Stimulated activated CD4-positive, alpha-beta T cell treated with anti-CD3 and anti-CD28 coated beads, Interleukin-15, amount 100 ng/mL, for 48 hours (primary cell): Measurements from ENCODE around the gene RCBTB2.
"Not testable (repeated sequence)": the region's sequence is repeated elsewhere in the genome, so short reads cannot be mapped to it uniquely, and the experiment has no call there.

ENCODE experiments used
- DNase-seq, 2 donors: peaks; one replicate each; pipeline ENCODE4 v3.0.0-alpha.2; 2020; ENCODE audit warnings: low read depth in 2 of 2

Gene RCBTB2

DNA sequence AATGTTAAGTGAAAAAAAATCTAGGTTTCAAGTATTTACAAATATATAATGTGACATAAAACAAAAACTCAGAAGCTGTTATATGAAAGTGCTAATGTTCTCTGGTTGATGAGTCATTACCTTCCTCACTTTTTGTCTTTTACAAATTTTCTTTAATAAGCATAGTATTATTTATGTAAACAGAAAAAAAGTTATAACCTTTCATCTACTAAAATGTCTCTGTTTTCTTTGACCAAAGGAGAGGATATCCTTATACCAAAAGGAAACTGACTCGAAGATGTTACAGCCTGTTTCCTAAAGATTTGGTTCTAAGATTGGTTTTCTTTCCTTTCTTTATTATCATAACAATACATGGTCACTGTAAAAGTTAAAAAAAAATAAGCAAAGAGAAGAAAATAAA lies 38.0 kb downstream of the RCBTB2 start:
- no peak for DNase-seq

DNA sequence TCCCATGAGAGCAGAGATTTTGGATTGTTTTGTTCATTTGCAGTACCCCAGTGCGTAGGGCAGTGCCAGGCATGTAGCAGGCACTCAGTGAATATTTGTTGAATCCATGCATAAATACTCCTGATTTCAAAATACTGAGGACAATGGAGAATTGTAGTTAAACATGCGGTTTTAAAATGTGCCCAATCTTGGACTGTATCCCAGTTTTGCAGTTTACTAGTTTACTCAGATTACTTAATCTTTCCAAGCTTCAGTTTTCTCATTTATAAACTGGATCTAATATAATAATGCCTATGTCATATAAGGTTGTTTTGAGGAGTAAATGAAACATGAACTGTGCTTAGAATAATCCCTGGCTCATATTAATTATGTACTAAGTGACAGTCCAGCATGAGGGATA lies 39.0 kb downstream of the RCBTB2 start:
- no peak for DNase-seq

DNA sequence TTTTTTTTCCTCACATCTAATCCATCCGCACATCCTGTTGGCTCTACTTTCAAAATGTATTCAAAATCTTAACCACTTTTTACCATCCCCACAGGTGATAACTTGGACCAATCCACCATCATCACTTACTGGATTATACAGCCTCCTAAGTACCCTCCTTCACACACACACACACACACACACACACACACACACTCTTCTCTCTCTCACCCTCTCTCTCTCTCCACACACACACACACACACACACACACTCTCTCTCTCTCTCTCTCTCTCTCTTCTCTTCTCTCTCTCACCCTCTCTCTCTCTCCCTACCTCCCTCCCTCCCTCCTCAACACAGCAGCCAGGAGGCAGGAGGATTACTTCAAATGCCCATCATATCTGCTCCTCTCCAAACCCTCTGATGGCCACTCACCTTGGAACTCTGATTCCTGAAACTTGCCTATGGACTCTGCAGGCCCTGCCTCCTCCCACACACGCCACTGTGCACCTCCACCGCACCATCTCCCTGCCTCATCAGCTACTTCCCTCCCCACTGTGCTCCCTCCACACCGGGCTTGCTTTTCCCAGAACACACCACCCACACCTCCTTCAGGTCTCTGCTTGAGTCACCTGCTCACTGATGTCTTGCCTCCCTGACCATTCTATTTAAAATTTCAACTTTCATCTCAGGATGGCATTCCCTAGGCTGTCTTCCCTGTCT lies 39.7 kb downstream of the RCBTB2 start:
- DNase-seq, result peak in 1 of 2 donors; percentile 11

DNA sequence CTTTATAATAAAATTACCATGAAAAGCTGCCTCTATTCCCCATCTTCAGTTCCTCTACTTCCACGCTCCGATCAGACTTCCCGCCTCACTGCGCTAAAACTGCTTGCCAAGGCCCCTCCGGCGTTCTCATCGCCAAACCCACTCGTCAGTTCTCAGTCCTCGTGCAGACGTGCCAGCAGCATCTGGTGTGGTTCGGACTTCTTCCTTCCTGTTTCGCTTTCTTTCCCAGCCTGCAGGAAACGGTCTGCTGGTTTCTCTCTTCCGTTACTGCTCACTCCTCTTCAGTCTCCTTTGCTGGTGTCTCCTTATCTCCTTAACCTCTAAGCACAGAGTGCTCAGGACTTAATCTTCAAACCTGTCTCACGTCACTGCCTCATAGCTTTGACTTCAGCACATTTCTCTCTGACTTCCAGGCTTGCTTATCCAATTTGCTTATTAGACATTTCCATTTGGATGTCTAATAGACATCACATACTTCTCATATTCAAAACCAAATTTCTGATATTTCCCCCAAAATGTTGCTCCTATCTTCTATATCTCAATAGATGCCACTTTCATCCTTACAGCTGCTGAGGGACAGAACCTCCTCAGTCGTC lies 40.3 kb downstream of the RCBTB2 start:
- DNase-seq, result peak; percentile 40 to 45

DNA sequence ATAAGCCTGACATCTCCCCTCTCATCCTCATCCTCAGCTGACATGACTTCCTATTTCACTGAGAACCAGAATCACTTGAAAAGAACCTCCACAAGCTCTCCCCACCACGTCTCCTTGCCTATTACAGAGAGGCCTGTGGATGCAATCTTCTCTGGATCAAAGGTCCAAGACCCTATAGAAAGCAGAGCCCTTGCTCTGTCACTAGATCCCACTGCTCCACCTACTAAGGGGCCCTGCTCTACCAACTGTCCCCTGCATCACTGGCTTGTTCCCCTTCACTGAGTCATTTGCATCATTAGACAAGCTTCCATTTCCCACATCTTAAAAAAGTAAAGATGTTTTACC lies 40.8 kb downstream of the RCBTB2 start:
- no peak for DNase-seq

DNA sequence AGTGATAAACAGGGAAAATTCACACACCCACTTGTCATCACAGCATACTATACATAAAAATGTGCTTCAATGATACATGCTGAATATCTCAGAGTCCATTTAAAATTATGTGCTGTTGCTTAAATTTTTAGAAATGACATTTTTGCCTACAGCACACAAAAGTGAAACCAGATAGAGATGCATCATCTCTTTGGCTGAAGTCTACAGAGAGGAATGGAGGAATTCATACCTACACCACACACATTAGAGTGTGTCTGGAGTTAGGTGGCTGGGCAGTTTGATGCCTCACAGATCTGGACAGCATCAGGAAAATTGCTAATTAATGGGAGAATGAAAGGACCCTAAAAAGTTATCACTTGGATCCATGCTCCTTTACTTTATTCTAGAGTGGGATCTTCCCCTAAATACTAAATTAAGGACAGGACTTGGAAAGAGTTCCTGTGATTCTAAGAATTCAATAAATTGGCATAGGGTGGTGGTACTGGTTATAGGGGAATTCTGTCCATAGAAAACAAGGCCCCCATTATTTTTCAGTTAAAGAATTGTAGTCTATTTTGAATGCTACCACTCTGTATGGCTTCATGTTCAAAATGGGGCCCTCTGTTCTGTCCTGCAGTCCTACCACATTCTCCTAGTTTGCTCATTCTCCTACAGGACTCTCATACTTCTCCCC lies 41.3 kb downstream of the RCBTB2 start:
- no peak for DNase-seq

DNA sequence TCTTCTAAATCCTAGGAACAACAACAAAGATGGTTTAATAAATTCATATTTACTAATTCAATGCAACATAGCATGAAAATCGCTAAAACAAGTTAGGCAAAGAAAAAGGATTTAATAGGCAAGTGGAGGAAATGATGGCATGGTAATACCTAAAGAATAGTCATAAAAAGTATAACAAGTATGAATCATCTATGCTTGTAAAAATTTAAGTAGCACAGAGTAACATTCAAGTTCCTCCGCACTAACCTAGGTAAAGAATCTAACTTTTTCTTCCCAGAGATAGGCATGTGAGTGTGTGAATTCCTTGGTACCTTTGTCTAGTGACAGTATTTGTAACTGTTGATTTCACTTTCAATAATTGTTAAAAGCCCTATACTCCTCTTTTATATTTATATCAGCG lies 42.6 kb downstream of the RCBTB2 start:
- DNase-seq, result no peak

DNA sequence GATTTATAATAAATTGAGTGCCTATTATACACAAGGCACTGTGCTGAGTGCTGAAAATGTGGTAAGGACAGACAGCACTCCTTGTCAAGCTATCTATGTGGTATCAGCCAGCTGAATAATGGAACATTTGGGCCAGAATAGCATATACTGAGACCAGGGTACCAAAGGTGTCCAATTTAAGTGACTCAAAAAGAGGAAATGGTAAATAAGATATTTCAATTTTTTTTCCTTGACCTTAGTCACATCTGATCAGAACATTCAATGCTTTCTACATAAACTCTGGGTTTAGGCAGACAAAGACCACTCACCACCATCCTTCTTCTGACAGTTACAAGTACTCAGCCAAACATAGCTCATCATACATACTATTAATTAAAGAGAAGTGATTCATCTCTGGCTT lies 43.2 kb downstream of the RCBTB2 start:
- no peak for DNase-seq

DNA sequence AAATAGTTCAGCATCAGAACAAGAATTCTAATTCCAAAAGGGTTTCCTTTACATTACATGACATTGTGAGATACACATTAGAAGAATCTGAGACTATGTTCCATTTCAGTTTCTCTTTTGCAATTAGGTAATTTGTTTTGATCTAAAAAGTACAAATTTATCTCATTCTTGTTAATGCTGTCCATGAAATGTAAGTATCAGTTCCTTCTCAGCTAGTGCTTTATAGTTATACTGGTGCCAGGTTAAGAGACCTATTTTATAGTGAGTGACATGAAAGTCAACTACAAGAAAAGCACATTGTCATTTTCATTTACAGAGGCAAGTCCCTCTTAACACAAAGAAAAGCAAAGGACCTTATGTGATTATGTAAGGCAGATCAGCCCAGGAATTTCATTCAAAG lies 43.9 kb downstream of the RCBTB2 start:
- DNase-seq, result no peak

DNA sequence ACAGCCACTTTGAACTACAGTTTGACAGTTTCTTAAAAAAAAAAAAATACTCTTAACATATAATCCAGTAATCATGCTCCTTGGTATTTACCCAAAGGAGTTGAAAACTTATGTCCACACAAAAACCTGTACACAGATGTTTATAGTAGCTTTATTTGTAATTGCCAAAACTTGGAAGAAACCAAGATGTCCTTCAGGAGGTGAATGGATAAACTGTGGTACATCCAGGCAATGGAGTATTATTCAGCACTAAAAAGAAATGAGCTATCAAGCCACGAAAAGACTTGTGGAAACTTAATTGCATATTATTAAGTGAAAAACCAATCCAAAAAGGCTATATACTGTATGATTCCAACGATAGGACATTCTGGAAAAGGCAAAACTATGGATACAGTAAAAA lies 44.9 kb downstream of the RCBTB2 start:
- no peak for DNase-seq

DNA sequence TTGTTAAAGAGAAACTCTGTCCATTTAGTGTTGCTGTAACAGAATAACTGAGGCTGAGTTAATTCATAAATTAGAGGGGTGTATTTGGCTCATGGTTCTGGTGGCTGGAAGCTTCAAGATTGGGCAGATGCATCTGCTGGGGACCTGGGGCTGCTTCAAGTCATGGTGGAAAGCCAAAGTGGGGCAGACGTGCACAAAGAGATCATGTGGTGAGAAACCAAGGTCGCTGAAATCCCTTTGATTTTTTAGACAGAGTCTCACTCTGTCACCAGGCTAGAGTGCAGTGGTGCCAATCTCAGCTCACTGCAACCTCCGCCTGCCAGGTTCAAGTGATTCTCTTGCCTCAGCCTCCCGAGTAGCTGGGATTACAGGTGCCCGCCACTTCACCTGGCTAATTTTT lies 46.0 kb downstream of the RCBTB2 start:
- DNase-seq, result no peak

DNA sequence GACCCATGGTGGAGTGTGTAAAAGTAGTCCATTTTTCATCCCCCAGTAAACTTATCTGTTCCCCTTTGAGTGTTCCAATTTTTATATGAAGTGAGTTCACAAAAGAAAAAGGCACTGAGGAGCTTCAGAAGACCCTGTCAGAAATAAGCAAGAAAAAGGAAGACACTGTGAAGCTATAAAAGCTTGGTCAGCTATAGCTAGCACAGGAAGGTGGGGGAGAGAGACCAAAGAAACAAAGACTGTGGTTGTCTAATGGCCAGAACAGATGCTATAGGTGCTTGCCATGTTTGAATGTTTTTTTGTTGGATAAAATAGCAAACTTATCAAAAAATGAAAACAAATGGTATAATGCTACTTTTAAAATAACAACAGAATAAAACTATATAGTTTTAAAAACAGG lies 46.5 kb downstream of the RCBTB2 start:
- DNase-seq, result no peak

DNA sequence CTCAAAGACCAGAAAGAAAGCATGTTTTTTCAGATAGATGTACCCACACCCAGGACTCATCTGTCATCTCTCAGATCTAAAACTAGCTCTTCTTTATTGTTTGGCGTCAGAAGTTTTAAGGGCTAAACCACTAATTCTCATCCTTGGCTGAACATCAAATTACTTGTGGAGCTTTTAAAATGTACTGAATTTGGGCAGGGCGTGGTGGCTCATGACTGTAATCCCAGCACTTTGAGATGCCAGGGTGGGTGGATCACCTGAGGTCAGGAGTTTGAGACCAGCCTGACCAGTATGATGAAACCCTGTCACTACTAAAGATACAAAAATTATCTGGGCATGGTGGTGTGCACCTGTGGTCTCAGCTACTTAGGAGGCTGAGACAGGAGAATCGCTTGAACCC lies 47.4 kb downstream of the RCBTB2 start:
- no peak for DNase-seq

DNA sequence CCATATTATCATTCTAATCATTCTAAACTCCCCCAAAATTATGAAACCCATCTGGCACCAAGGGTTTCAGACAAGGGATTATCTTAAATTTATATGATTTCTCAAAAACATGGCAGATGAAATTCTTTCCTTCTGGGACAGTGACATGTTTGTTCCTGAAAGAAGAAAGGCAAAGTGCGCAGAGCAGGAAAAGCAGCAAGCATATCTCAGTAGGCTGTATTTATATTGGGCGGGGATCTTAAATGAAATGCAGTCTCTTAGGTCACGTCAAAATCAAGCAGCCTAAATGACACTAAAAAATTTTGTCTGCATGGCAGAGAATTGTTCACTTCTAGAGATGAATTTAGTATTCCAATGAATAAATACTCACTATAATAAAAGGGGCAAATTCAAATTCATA lies 49.3 kb downstream of the RCBTB2 start:
- no peak for DNase-seq

DNA sequence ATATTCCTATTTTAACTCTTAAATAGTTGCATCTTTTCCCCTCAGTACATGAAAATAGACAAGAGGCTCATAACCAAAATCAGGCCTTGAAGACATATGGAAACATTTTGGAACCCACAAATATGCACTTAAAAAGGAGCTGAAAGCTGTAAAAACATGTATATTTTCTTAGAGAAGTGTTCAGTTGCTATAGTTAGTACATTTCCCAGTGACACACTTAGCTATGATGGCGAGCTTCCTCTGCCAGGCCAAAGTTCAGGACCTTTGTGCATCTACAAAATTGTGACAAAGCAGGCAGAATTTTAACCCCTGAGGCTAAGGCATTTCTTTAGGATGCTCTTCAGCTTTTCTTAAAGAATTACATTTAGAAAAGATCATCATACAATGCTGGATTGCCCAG lies 54.5 kb downstream of the RCBTB2 start:
- DNase-seq, result no peak

DNA sequence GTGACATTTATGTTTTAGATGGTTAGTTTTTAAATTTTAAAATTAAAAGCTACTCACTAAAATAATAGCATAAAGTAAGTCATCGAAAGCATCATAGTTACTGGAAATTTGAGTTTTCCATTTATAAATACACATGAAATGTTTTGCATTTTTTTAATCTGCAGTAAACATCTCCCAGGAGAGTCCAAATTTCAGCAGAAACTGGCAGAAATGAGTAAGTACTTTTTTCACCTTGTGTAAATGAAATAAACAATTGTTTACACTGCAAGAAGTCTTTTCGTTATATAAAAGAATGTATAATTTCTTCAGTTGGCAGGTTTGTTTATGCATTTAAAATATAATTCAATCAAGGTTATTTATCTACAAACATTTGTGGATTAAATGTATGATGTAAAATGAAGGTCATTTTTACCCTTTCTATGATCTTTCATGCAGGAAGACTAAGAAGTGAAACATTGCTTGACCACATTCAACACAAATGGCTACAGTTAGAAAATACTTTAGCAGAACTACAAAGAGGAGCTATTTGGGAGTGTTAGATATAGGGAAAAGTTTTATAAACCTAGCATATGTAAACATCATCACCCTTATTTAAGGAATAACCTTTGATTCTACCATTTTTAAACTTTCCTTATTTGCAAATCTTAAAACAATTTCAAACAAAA lies 55.6 kb downstream of the RCBTB2 start:
- DNase-seq, result no peak

DNA sequence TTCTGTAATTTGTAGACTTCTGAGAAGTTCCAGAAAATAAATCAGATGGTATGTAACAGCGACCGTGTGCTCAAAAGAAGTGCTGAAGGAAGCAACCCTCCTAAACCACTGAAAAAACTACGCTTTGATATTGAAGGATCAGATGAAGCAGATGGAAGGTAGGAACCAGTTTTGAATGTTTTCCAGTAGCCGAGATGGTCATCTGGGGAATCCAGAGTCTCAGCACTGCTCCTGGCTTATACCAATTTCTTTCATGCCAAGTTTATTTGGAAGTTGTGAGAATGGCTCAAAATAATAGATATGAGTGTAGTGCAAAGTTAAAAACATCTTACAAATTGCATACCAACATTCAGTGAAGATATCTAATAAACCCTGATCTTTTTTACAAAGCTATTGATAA lies 56.2 kb downstream of the RCBTB2 start:
- no peak for DNase-seq

DNA sequence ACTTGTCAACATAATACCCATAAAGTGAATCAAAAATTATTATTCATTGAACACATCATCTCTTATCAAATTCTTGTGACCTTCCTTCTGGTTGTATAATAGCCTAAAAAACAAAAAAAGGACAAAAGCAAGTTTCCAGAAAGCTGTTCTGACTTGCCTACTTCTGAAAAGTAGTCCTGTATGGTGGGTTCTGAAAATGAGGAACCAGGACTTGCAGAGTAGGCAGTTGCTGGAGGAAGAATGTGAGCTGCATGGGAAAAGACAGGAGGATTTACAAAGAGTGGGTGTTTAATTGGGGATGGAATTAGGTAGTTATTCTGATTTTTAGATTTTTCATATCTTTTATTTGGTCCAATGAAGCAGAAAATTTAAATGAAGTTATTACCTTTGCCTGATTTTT lies 56.7 kb downstream of the RCBTB2 start:
- no peak for DNase-seq

DNA sequence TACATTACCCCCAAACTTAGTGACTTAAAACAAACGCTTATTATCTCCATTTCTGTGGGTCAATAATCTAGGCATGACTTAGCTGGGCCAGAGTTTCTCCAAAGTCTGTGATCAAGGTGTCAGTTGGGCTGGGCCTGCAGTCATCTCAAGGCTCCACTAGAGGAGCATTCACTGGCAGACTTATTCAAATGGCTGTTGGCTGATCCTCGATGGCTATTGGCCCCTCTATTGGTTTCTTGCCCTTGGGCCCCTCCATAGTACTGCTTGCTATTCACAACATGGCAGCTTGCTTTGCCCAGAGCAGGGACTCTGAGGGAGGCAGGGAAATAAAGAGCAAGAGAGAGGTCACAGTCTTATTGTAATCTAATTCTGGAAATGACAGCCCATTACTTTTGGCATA lies 57.6 kb downstream of the RCBTB2 start:
- no peak for DNase-seq

DNA sequence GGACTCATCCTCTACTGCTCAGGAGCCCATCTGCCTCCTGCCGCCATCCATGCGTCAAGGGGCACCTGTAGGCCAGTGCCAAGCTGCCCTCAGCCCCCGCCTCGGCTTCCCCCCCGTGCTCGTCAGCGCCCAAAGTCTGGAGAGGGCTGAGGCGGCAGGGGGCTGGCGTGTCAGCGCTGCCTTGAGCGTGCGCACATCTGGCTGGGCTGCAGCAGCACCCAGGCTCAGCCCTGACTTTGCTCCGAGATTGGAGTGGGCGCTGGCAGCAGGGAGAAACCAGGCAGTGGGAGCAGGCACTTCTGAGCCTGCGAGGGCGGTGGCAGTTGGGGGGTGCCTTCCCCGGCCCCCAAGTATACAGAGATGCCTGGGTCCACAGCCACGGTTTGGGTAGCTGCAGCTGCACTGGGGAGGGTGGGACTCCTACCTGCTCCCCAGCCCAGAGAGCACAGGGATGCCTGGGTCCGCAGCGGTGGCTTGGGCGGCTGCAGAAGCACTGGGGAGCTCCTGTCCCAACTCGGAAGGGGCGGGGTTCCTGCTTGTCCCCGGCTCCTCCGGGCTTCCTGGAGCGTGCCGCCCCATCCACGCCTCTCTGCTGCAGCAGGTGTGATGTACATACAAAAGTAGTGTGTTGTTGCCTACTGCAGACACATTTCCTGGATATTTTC lies 75.2 kb downstream of the RCBTB2 start:
- DNase-seq, result no peak

DNA sequence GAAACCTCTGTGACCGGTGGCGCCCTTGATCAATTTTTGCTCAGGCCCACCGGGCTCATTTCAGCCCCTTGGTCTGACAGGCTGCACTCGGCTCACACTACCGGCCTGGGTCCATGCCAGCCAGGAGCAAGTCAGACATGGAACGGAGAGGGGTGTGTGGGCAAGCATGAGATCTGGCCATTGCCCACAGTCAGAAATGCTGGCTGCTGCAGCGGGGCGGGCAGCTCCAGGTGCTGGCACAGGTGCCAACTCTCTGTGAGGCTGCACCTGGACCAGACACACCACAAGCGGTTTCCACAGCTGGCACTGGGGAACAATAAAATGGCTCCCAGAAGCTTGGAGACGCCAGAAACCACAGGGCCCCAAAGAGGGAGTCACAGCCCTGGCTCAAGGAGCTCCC lies 76.3 kb downstream of the RCBTB2 start:
- no peak for DNase-seq

DNA sequence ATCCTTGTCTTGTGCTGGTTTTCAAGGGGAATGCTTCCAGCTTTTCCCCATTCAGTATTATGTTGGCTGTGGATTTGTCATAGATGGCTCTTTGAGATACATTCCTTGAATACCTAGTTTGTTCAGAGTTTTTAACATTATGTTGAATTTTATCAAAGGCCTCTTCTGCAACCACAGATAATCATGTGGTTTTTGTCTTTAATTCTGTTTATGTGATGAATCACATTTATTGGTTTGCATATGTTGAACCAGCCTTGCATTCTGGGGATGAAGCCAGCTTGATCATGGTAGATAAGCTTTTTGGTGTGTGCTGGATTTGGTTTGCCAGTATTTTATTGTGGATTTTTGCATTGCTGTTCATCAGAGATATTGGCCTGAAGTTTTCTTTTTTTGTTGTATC lies 81.7 kb downstream of the RCBTB2 start:
- not testable (repeated sequence) for DNase-seq
